GM12878 (cell line): ENCODE measurements around the gene MAP2K4. TPM values are rescaled to one million over a fixed set of nuclear protein-coding genes. Genes with fewer than 3 reads are reported as not detected.

Experiments used
- ATAC-seq: fragments of 200-7000 bp; cut with Tn5 transposase; 3 replicates; pipeline ENCODE4 v1.9.1; 2020; ENCODE audit warnings: mild to moderate bottlenecking, moderate library complexity
- BruUV-seq: library from RNA; stranded (reverse); fragments of 400-500 nt; replicated peaks from 2 replicates; lab custom pipeline; 2021; lab: Mats Ljungman, UMichigan
- CTCF ChIA-PET: fragments of 300-600 bp; sonication (Branson Sonifier 250); formaldehyde crosslinking; extraction: SDS; loops from one replicate; lab custom pipeline; 2021; ENCODE audit warnings: inconsistent platforms; lab: Yijun Ruan, JAX
- POLR2A ChIA-PET: fragments of 350-600 bp; formaldehyde crosslinking; extraction: SDS; loops from one replicate; lab custom pipeline; 2021; ENCODE audit warnings: inconsistent platforms; lab: Charles Lee
- RAD21 ChIA-PET: fragments of 300-600 bp; sonication (Branson Sonifier 250); formaldehyde crosslinking; loops from one replicate; lab custom pipeline; 2023; ENCODE audit warnings: antibody characterized with exemption; ENCODE audit not compliant: unreplicated experiment; lab: Charles Lee
- SMC1A ChIA-PET: fragments of 300-600 bp; sonication (Branson Sonifier 250); formaldehyde crosslinking; loops from one replicate; lab custom pipeline; 2023; ENCODE audit not compliant: unreplicated experiment, uncharacterized antibody; lab: Charles Lee
- DNase-seq: peaks from one replicate; pipeline ENCODE4 v3.0.0-alpha.2; 2011; ENCODE audit warnings: low read depth, low spot score
- FAIRE-seq: peaks from 3 replicates; lab custom pipeline; 2011; peaks lifted over from hg19 to GRCh38; lab: Jason Lieb, UNC
- H2AFZ ChIP-seq: 2 replicates; pipeline ENCODE4 v1.6.0; 2011; ENCODE audit warnings: low read depth, low read length, control low read depth; ENCODE audit not compliant: control insufficient read depth
- H3K27ac ChIP-seq: 2 replicates; pipeline ENCODE4 v1.5.1; 2011; ENCODE audit warnings: control low read depth; ENCODE audit not compliant: control insufficient read depth, insufficient read depth
- H3K27me3 ChIP-seq, 2 experiments: replicated peaks in 1 of 2; 2 replicates each; pipeline versions ENCODE4 v1.6.0 to v1.6.1; 2011; ENCODE audit warnings: low read length in 1 of 2; ENCODE audit not compliant: control insufficient read depth in 2 of 2, insufficient read depth in 2 of 2
- H3K36me3 ChIP-seq, 2 experiments: 2 replicates each; pipeline ENCODE4 v1.5.1; 2011; ENCODE audit warnings: low read length in 1 of 2; ENCODE audit not compliant: control insufficient read depth in 2 of 2, insufficient read depth in 2 of 2
- H3K4me1 ChIP-seq: 2 replicates; pipeline ENCODE4 v1.6.1; 2011; ENCODE audit warnings: mild to moderate bottlenecking, low read length, moderate library complexity, mixed read lengths; ENCODE audit not compliant: control insufficient read depth, insufficient read depth
- H3K4me2 ChIP-seq: 2 replicates; pipeline ENCODE4 v1.6.0; 2011; ENCODE audit warnings: control low read depth; ENCODE audit not compliant: control insufficient read depth, insufficient read depth
- H3K4me3 ChIP-seq: fragments of 200-600 bp; sonication (generic); 2 replicates; pipeline ENCODE4 v1.5.1; 2016
- H3K79me2 ChIP-seq: 2 replicates; pipeline ENCODE4 v1.6.0; 2011; ENCODE audit warnings: low read length; ENCODE audit not compliant: control insufficient read depth, insufficient read depth
- H3K9ac ChIP-seq: 2 replicates; pipeline ENCODE4 v1.8.0; 2011; ENCODE audit warnings: low read length, control low read depth, mixed read lengths; ENCODE audit not compliant: control insufficient read depth, insufficient read depth
- H3K9me3 ChIP-seq: replicated peaks from 3 replicates; pipeline ENCODE4 v1.5.1; 2011; ENCODE audit warnings: mild to moderate bottlenecking, low read length; ENCODE audit not compliant: control insufficient read depth, insufficient read depth
- H4K20me1 ChIP-seq: 2 replicates; pipeline ENCODE4 v1.6.0; 2011; ENCODE audit not compliant: control insufficient read depth, insufficient read depth
- LARP7 ChIP-seq: fragments of 450-650 bp; IDR thresholded peaks from 2 replicates; pipeline ENCODE4 v1.6.1; 2017; ENCODE audit warnings: mild to moderate bottlenecking
- MYB ChIP-seq: fragments of 150-350 bp; IDR thresholded peaks from 2 replicates; pipeline ENCODE4 v1.6.1; 2014; ENCODE audit warnings: mild to moderate bottlenecking, low read depth, low read length, borderline replicate concordance
- NR2C1 ChIP-seq: fragments of 450-650 bp; IDR thresholded peaks from 2 replicates; pipeline ENCODE4 v1.6.1; 2017; ENCODE audit warnings: antibody characterized with exemption, mild to moderate bottlenecking, moderate library complexity
- SIN3A ChIP-seq: IDR thresholded peaks from 2 replicates; pipeline ENCODE4 v1.6.1; 2012; ENCODE audit warnings: low read depth, low read length, improper control_type of control experiment
- SMAD1 ChIP-seq: fragments of 450-650 bp; IDR thresholded peaks from 2 replicates; pipeline ENCODE4 v1.6.1; 2018; ENCODE audit warnings: mild to moderate bottlenecking, low read depth; ENCODE audit not compliant: partially characterized antibody
- SMAD5 ChIP-seq: IDR thresholded peaks from 2 replicates; pipeline ENCODE4 v1.6.1; 2016; ENCODE audit warnings: antibody characterized with exemption, low read depth
- SRF ChIP-seq, 2 experiments: IDR thresholded peaks; 2 replicates each; pipeline ENCODE4 v1.6.1; 2011; ENCODE audit warnings: low read depth in 2 of 2, low read length in 2 of 2, mild to moderate bottlenecking in 1 of 2, moderate library complexity in 1 of 2
- TAF1 ChIP-seq: IDR thresholded peaks from 2 replicates; pipeline ENCODE4 v1.6.1; 2011; ENCODE audit warnings: mild to moderate bottlenecking, low read depth, low read length, borderline replicate concordance
- WGBS: methylation state at CpG from one replicate; pipeline ENCODE4 v1.1.6; 2016; ENCODE audit warnings: low lambda C conversion rate; ENCODE audit not compliant: insufficient replicate concordance, insufficient coverage; ENCODE audit errors: missing lambda C conversion rate; 5-methylcytosine and 5-hydroxymethylcytosine counted together
- in situ Hi-C: fragments of 300-500 bp; cut with MboI; formaldehyde crosslinking; loops from 9 replicates; pipeline ENCODE4 v1.14.3; 2018; ENCODE audit warnings: mixed read lengths
- intact Hi-C: fragments of 100-400 bp; cut with micrococcal nuclease; formaldehyde crosslinking; loops from one replicate; pipeline ENCODE4 v1.14.2; 2022; ENCODE audit not compliant: unreplicated experiment
- polyA plus RNA-seq, 11 experiments: library from polyadenylated mRNA; depleted of rRNA in 4 of 11; unstranded in 6 of 11; stranded (reverse) in 5 of 11; fragments of >200 nt; fragmentation: Nextera tagmentation in 4 of 11; fragmentation: Illumina TruSeq in 1 of 11; extraction: Ambion mirVana in 4 of 11; extraction: Trizol in 1 of 11; gene quantifications; 1 replicate in 1 of 11; 2 replicates in 10 of 11; pipeline versions ENCODE4 v1.2.1 to v1.2.3, GENCODE V29; 2011 to 2016; ENCODE audit warnings: inconsistent platforms in 2 of 11, missing spikeins in 2 of 11, low read depth in 1 of 11
- total RNA-seq, 4 experiments: library from RNA; depleted of rRNA in 3 of 4; stranded (reverse); fragments of >200 nt in 3 of 4; fragmentation: Illumina TruSeq in 1 of 4; extraction: Trizol in 1 of 4; gene quantifications; 2 replicates each; pipeline versions ENCODE4 v1.2.1 to v1.2.3, GENCODE V29; 2013 to 2021
- TF ChIP-seq, protein P1 (sequence below): fragments of 450-650 bp; formaldehyde crosslinking; IDR thresholded peaks from 2 replicates; pipeline ENCODE4 v1.4.0; 2020; ENCODE audit warnings: mild to moderate bottlenecking, moderate library complexity
- TF ChIP-seq, protein P2 (sequence below): IDR thresholded peaks from 2 replicates; pipeline ENCODE4 v1.6.1; 2012; ENCODE audit warnings: improper control_type of control experiment, low read depth, low read length; ENCODE audit not compliant: insufficient replicate concordance

Gene MAP2K4
- total and polyA plus RNA-seq, 10 of the 15 experiments (the other 5 are each of a cell fraction or from before 2014, with no cell fraction given): 5.4 to 34.1 (median 25.5) TPM

DNA sequence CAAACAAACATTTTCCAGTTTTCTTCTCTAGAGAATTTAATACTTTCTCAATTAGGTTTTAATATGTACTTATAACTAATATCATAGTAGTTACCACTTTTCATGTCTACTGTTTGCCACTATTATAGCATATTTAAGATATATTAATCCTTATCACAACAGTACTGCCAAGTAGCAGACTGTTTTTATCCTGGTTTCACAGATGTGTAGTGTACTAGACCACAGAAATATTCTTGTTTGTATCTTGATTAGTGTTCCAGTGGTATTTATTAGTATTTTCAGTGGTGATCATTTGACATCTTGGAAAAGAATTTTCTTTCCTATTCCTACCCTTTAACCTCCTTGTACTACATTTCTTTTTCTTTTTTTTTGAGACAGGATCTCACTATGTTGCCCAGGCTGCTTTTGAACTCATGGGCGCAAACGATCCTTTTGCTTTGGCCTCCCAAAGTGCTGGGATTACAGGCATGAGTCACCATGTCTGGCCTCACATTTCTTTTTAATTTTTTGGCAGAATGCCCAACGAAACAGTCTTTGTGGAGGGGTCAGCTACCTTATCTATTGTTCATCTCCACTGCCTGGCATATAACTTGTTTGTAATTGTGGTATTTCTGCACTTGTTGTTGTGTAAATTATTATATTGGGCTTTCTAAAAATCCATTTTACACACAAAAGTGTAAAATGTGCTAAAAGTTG is 27.2 kb downstream of the MAP2K4 start (continued):
- TF ChIP-seq, protein P1, sequence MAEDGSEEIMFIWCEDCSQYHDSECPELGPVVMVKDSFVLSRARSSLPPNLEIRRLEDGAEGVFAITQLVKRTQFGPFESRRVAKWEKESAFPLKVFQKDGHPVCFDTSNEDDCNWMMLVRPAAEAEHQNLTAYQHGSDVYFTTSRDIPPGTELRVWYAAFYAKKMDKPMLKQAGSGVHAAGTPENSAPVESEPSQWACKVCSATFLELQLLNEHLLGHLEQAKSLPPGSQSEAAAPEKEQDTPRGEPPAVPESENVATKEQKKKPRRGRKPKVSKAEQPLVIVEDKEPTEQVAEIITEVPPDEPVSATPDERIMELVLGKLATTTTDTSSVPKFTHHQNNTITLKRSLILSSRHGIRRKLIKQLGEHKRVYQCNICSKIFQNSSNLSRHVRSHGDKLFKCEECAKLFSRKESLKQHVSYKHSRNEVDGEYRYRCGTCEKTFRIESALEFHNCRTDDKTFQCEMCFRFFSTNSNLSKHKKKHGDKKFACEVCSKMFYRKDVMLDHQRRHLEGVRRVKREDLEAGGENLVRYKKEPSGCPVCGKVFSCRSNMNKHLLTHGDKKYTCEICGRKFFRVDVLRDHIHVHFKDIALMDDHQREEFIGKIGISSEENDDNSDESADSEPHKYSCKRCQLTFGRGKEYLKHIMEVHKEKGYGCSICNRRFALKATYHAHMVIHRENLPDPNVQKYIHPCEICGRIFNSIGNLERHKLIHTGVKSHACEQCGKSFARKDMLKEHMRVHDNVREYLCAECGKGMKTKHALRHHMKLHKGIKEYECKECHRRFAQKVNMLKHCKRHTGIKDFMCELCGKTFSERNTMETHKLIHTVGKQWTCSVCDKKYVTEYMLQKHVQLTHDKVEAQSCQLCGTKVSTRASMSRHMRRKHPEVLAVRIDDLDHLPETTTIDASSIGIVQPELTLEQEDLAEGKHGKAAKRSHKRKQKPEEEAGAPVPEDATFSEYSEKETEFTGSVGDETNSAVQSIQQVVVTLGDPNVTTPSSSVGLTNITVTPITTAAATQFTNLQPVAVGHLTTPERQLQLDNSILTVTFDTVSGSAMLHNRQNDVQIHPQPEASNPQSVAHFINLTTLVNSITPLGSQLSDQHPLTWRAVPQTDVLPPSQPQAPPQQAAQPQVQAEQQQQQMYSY (CRISPR knock-in tag): no peak
- TF ChIP-seq LARP7 (no peak), SRF (IDR thresholded peaks at IDR 0.05; ENCODE audit: low read depth in 2 of 2, low read length in 2 of 2) (no peak), NR2C1 (no peak), SMAD1 (no peak), SIN3A (no peak)
- TF ChIP-seq, all 136 proteins: peak for 0

DNA sequence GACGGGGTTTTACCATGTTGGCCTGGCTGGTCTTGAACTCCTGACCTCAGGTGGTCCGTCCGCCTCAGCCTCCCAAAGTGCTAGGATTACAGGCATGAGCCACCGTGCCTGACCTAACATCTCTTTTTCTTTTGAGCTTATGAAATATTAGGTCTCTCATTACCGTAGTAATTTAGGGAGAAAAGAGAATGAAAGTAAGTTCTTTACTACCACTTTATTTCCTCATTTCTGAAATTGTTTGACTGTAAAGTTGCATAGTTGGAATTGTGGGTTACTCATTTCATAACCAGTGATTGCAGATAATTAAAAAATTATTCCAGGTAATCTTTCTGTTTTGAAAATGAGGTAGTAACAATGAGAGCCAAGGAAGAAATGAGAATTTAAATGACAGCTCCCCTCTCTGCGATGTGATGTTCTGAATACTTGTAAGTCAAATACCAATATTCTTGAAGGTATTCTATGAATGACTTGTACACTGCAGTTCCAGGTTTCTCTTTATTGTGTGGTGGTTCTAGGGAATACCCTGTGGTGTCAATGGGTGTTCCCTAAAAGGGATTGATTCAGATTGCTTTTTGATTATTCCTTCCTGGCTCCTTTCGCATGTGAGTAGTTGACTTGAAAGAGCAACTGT is 28.3 kb downstream of the MAP2K4 start:
- intact Hi-C loops (no loop called here), in situ Hi-C loops (no loop called here)
- ATAC-seq (peak; percentile 58; the same call in 2 of the 3 replicates), FAIRE-seq (no peak), DNase-seq (no peak)
- Histone ChIP-seq H3K79me2 (peaks cover 16% of the 10 kb centered on the region), H3K9me3 (no peaks in the 10 kb centered on the region), H2AFZ (no peak overlapping the region), H4K20me1 (0 out of 2 replicates have a peak, but pooled peaks cover 2% of the 10 kb centered on the region), H3K36me3 (no peaks in the 10 kb centered on the region), H3K27me3 (no peaks in the 10 kb centered on the region), H3K4me1 (no peaks in the 10 kb centered on the region; the same call in 1 of the 2 replicates), H3K4me3 (no peak overlapping the region), H3K4me2 (no peak overlapping the region), H3K9ac (no peak overlapping the region), H3K27ac (no peak overlapping the region)
- 72% methylated on average over 7 of the region's 7 CpGs for WGBS
- no TSS peak for BruUV-seq
- ChIA-PET CTCF (interaction anchor here (0.6 kb wide), 1 partner anchor 1004 kb away, joined by 3 read pairs; no protein-coding TSS in a partner anchor), POLR2A (no interaction called here), SMC1A (interaction anchor here (1.1 to 2.0 kb wide), 3 partner anchors 10 to 50 kb away, joined by 3 to 8 read pairs (median 5); no protein-coding TSS in a partner anchor), RAD21 (no interaction called here)
- TF ChIP-seq TAF1: no peak
- no peak for TF ChIP-seq SMAD5
- TF ChIP-seq, protein P2, sequence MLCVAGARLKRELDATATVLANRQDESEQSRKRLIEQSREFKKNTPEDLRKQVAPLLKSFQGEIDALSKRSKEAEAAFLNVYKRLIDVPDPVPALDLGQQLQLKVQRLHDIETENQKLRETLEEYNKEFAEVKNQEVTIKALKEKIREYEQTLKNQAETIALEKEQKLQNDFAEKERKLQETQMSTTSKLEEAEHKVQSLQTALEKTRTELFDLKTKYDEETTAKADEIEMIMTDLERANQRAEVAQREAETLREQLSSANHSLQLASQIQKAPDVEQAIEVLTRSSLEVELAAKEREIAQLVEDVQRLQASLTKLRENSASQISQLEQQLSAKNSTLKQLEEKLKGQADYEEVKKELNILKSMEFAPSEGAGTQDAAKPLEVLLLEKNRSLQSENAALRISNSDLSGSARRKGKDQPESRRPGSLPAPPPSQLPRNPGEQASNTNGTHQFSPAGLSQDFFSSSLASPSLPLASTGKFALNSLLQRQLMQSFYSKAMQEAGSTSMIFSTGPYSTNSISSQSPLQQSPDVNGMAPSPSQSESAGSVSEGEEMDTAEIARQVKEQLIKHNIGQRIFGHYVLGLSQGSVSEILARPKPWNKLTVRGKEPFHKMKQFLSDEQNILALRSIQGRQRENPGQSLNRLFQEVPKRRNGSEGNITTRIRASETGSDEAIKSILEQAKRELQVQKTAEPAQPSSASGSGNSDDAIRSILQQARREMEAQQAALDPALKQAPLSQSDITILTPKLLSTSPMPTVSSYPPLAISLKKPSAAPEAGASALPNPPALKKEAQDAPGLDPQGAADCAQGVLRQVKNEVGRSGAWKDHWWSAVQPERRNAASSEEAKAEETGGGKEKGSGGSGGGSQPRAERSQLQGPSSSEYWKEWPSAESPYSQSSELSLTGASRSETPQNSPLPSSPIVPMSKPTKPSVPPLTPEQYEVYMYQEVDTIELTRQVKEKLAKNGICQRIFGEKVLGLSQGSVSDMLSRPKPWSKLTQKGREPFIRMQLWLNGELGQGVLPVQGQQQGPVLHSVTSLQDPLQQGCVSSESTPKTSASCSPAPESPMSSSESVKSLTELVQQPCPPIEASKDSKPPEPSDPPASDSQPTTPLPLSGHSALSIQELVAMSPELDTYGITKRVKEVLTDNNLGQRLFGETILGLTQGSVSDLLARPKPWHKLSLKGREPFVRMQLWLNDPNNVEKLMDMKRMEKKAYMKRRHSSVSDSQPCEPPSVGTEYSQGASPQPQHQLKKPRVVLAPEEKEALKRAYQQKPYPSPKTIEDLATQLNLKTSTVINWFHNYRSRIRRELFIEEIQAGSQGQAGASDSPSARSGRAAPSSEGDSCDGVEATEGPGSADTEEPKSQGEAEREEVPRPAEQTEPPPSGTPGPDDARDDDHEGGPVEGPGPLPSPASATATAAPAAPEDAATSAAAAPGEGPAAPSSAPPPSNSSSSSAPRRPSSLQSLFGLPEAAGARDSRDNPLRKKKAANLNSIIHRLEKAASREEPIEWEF: no peak
- TF ChIP-seq MYB: no peak
